DOHH2 (cell line): ENCODE data around the gene KMT2C.

Source experiments
- EZH2phosphoT487 ChIP-seq: fragments of 200-600 bp; sonication (generic); IDR thresholded peaks from 2 replicates; pipeline ENCODE4 v1.6.1; 2017; ENCODE audit warnings: borderline replicate concordance, mild to moderate bottlenecking, antibody characterized with exemption, low read length, moderate library complexity, mixed read lengths
- TF ChIP-seq, protein P1 (sequence below): fragments of 200-600 bp; sonication (generic); IDR thresholded peaks from one replicate; pipeline ENCODE4 v1.5.1; 2014; ENCODE audit warnings: antibody characterized with exemption, mild to moderate bottlenecking, low read depth, low read length; ENCODE audit not compliant: poor library complexity, severe bottlenecking

DNA sequence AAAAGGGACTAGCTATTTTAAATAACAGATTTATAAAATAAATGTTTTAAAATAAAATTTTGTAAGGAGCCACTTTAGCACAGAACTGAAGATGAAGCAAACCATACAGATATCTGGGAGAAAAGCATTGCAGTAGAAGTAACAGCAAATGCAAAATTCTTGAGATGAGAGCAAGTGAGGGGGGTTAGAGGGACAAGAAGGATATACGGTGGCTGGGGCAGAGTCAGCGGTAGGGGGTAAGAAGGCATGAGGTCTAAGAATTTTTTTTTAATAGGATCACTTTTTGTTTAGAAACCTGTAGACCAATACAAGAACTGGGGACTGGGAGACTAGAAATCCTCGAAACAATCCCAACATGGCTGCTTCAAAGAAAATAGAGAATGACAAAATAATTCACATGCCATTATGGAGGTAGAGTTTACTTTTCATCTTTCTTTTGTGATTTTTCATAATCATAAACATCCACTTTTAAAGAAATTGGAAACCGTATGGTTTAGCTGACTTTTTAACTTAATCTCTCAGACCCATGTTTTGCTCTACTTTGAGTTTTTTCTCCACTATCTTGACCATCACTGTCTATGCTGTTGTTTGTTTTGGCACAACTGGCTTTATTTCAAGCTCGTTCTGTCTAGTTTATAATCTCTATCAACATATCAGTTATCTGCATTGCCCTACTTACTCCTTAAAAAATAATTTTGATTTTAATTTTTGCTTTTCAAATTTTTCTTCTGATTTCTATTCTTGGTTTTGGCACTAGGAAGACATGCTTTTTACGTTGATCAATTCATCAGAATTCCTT is 73.5 kb downstream of the KMT2C start:
- TF ChIP-seq, protein P1, sequence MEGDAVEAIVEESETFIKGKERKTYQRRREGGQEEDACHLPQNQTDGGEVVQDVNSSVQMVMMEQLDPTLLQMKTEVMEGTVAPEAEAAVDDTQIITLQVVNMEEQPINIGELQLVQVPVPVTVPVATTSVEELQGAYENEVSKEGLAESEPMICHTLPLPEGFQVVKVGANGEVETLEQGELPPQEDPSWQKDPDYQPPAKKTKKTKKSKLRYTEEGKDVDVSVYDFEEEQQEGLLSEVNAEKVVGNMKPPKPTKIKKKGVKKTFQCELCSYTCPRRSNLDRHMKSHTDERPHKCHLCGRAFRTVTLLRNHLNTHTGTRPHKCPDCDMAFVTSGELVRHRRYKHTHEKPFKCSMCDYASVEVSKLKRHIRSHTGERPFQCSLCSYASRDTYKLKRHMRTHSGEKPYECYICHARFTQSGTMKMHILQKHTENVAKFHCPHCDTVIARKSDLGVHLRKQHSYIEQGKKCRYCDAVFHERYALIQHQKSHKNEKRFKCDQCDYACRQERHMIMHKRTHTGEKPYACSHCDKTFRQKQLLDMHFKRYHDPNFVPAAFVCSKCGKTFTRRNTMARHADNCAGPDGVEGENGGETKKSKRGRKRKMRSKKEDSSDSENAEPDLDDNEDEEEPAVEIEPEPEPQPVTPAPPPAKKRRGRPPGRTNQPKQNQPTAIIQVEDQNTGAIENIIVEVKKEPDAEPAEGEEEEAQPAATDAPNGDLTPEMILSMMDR, result no peak
- TF ChIP-seq EZH2phosphoT487, result no peak
